IPS-11a (cell line): ENCODE data around the gene KLHL33.

Experiments used
- H3K4me3 ChIP-seq: one replicate; pipeline ENCODE4 v1.5.1; 2013; ENCODE audit warnings: low read depth, low read length, control low read depth

Gene KLHL33

GRCh38 chr14:20417250-20418186, 18.4 kb downstream of the KLHL33 start:
- H3K4me3 ChIP-seq, result no peak overlapping the region

- no peak overlapping the region for H3K4me3 ChIP-seq
Observed at GRCh38 chr14:20416223-20416622, 19.7 kb downstream of the KLHL33 start.

- no peak overlapping the region for H3K4me3 ChIP-seq
Observed at GRCh38 chr14:20415782-20416206, 20.2 kb downstream of the KLHL33 start.

- H3K4me3 ChIP-seq, result peak overlapping the region; percentile 81
Observed at GRCh38 chr14:20413744-20414082, 22.3 kb downstream of the KLHL33 start.

GRCh38 chr14:20412876-20413743, 22.9 kb downstream of the KLHL33 start, which contains the start of gene TEP1:
TSS of gene TEP1 (minus strand) at chr14:20413501. CDS start at chr14:20408439, 5,062 bp downstream.
- peak within 1 kb of the TSS; percentile 81 for H3K4me3 ChIP-seq

GRCh38 chr14:20412411-20412810, 23.6 kb downstream of the KLHL33 start:
- H3K4me3 ChIP-seq, result peak overlapping the region; percentile 81

- H3K4me3 ChIP-seq, result no peak overlapping the region
Observed at GRCh38 chr14:20409226-20409625, 26.7 kb downstream of the KLHL33 start.

GRCh38 chr14:20403521-20403920, 32.4 kb downstream of the KLHL33 start:
- H3K4me3 ChIP-seq, result no peak overlapping the region

- no peak overlapping the region for H3K4me3 ChIP-seq
Observed at GRCh38 chr14:20400965-20401593, 34.9 kb downstream of the KLHL33 start.

GRCh38 chr14:20400589-20400964, 35.4 kb downstream of the KLHL33 start:
- no peak overlapping the region for H3K4me3 ChIP-seq

GRCh38 chr14:20397511-20397910, 38.5 kb downstream of the KLHL33 start:
- no peak overlapping the region for H3K4me3 ChIP-seq

GRCh38 chr14:20391505-20391904, 44.5 kb downstream of the KLHL33 start:
- no peak overlapping the region for H3K4me3 ChIP-seq

GRCh38 chr14:20388159-20388558, 47.8 kb downstream of the KLHL33 start:
- H3K4me3 ChIP-seq, result no peak overlapping the region

GRCh38 chr14:20387576-20387975, 48.4 kb downstream of the KLHL33 start:
- no peak overlapping the region for H3K4me3 ChIP-seq

GRCh38 chr14:20386276-20386855, 49.6 kb downstream of the KLHL33 start:
- H3K4me3 ChIP-seq, result no peak overlapping the region

GRCh38 chr14:20384886-20385285, 51.1 kb downstream of the KLHL33 start:
- no peak overlapping the region for H3K4me3 ChIP-seq

GRCh38 chr14:20384321-20384720, 51.6 kb downstream of the KLHL33 start:
- no peak overlapping the region for H3K4me3 ChIP-seq

- H3K4me3 ChIP-seq, result no peak overlapping the region
Observed at GRCh38 chr14:20383636-20384035, 52.3 kb downstream of the KLHL33 start.

- no peak overlapping the region for H3K4me3 ChIP-seq
Observed at GRCh38 chr14:20383032-20383431, 52.9 kb downstream of the KLHL33 start.

- no peak overlapping the region for H3K4me3 ChIP-seq
Observed at GRCh38 chr14:20382526-20382925, 53.4 kb downstream of the KLHL33 start.

- no peak overlapping the region for H3K4me3 ChIP-seq
Observed at GRCh38 chr14:20381341-20381740, 54.6 kb downstream of the KLHL33 start.
